G401 (cell line): Measurements from ENCODE around the gene TSPYL2. TPM values are rescaled to one million over a fixed set of nuclear protein-coding genes. Genes with fewer than 3 reads are reported as not detected.
A peak's percentile ranks its signal among the peaks of the same experiment; 100 is the strongest.

Experiments used
- DNase-seq: peaks from one replicate; pipeline ENCODE4 v3.0.0-alpha.2; 2015; ENCODE audit warnings: low spot score
- in situ Hi-C: cut with HindIII; loops from 2 replicates; pipeline ENCODE4 v1.10.0; 2016; ENCODE audit warnings: low sequenced_read_pairs, mixed read lengths
- total RNA-seq: library from RNA; depleted of rRNA; stranded (reverse); fragments of >200 nt; shearing (Covaris generic); gene quantifications from 2 replicates; pipeline ENCODE4 v1.2.3, GENCODE V29; 2014; rRNA removed

Gene TSPYL2
- total RNA-seq, result 21.7 and 32.0 TPM in 2 replicates

GRCh38 chrX:53081925-53082772, at the start of gene TSPYL2:
TSS of gene TSPYL2 (plus strand) at chrX:53082367. CDS start at chrX:53082499, 132 bp downstream.
- DNase-seq, result peak; percentile 97
- in situ Hi-C loops, result no loop called here

- DNase-seq, result no peak
- in situ Hi-C loops, result no loop called here
These were observed 46.0 kb upstream of the TSPYL2 start for GRCh38 chrX:53036149-53036548.

- in situ Hi-C loops, result no loop called here
- DNase-seq, result no peak
These were observed 42.9 kb upstream of the TSPYL2 start for GRCh38 chrX:53039236-53039635.

GRCh38 chrX:53044995-53045394, 37.2 kb upstream of the TSPYL2 start:
- in situ Hi-C loops, result no loop called here
- no peak for DNase-seq

GRCh38 chrX:53047228-53047627, 34.9 kb upstream of the TSPYL2 start:
- no peak for DNase-seq
- in situ Hi-C loops, result no loop called here

GRCh38 chrX:53048169-53049126, 33.7 kb upstream of the TSPYL2 start, which contains the start of gene GPR173:
TSS of gene GPR173 (plus strand) at chrX:53048789. CDS start at chrX:53076622, 27,833 bp downstream.
- in situ Hi-C loops, result no loop called here
- peak; percentile 76 for DNase-seq

- in situ Hi-C loops, result no loop called here
- no peak for DNase-seq
These were observed 33.0 kb upstream of the TSPYL2 start for GRCh38 chrX:53049127-53049517.

GRCh38 chrX:53050841-53051240, 31.3 kb upstream of the TSPYL2 start:
- in situ Hi-C loops, result no loop called here
- DNase-seq, result no peak

- in situ Hi-C loops, result no loop called here
- DNase-seq, result no peak
These were observed 26.8 kb upstream of the TSPYL2 start for GRCh38 chrX:53055244-53055849.

GRCh38 chrX:53056292-53056691, 25.9 kb upstream of the TSPYL2 start:
- in situ Hi-C loops, result no loop called here
- no peak for DNase-seq

GRCh38 chrX:53065104-53065503, 17.1 kb upstream of the TSPYL2 start:
- in situ Hi-C loops, result no loop called here
- DNase-seq, result no peak

GRCh38 chrX:53071064-53071463, 11.1 kb upstream of the TSPYL2 start:
- in situ Hi-C loops, result no loop called here
- no peak for DNase-seq

- in situ Hi-C loops, result no loop called here
- peak; percentile 87 for DNase-seq
These were observed 10.4 kb upstream of the TSPYL2 start for GRCh38 chrX:53071604-53072417.

GRCh38 chrX:53072418-53073114, 9.6 kb upstream of the TSPYL2 start:
- no peak for DNase-seq
- in situ Hi-C loops, result no loop called here

GRCh38 chrX:53073115-53073586, 9.0 kb upstream of the TSPYL2 start:
- DNase-seq, result peak; percentile 60
- in situ Hi-C loops, result no loop called here

GRCh38 chrX:53075011-53075410, 7.2 kb upstream of the TSPYL2 start:
- in situ Hi-C loops, result no loop called here
- no peak for DNase-seq

GRCh38 chrX:53076671-53077070, 5.5 kb upstream of the TSPYL2 start:
- DNase-seq, result no peak
- in situ Hi-C loops, result no loop called here
